Fibroblast of skin of scalp (primary cell): ENCODE measurements around the gene IL15RA. TPM values are rescaled to one million over a fixed set of nuclear protein-coding genes. Genes with fewer than 3 reads are reported as not detected.

ENCODE experiments used
- DNase-seq: peaks from one replicate; pipeline ENCODE4 v3.0.0-alpha.2; 2013
- polyA plus RNA-seq, 2 experiments: library from polyadenylated mRNA; unstranded; fragments of 120-200 nt; gene quantifications; one replicate each; pipeline ENCODE4 v1.2.1, GENCODE V29; 2013; ENCODE audit not compliant: insufficient read length in 2 of 2

Gene IL15RA, protein sequence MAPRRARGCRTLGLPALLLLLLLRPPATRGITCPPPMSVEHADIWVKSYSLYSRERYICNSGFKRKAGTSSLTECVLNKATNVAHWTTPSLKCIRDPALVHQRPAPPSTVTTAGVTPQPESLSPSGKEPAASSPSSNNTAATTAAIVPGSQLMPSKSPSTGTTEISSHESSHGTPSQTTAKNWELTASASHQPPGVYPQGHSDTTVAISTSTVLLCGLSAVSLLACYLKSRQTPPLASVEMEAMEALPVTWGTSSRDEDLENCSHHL
- 1.7 TPM for polyA plus RNA-seq (2013, experiment 1 of 2; ENCODE audit: insufficient read length)
- polyA plus RNA-seq (2013, experiment 2 of 2; ENCODE audit: insufficient read length), result 1.1 TPM

DNA sequence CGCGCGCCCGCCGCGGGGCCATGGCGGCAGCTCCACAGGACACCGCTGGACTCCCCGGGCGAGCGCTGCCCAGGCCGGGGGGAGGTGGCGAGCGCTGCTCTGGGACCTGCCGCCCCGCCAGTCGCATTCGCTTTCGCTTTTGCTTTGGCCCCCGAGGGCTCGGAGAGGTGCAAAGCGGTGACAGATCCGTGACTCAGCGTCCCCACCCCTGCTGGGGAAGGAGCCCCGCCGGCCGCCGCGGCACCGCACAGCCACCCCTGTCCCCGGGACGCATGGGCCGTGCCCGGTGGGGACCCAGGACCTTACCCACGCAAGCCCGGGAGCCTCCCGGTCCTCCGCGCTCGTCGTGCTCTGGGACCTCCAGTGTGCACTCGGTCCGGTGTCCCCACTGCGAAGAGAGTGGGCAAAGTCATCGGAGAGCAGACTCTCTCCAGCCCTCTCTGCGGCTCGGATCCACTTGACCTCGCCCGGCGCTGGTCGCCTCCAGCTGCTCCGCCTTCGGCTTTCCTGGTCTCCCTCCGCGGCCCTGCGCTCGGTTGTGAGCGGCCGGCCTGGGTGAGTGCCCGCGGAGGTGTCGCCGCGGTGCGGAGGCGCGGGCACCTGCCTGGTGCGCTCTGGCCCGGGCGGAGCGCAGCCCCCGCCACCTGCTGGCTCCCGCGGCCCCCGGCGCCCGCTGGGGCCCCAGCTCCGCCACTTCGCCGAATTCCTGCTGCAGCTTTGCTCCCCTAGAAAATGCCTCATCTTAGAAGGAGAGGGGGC is at the start of gene IL15RA:
IL15RA (minus strand) TSS at position 73 of the 759 bp plus-strand sequence; CDS start at position 22, 51 bp downstream.
- DNase-seq, result peak; percentile 59

DNA sequence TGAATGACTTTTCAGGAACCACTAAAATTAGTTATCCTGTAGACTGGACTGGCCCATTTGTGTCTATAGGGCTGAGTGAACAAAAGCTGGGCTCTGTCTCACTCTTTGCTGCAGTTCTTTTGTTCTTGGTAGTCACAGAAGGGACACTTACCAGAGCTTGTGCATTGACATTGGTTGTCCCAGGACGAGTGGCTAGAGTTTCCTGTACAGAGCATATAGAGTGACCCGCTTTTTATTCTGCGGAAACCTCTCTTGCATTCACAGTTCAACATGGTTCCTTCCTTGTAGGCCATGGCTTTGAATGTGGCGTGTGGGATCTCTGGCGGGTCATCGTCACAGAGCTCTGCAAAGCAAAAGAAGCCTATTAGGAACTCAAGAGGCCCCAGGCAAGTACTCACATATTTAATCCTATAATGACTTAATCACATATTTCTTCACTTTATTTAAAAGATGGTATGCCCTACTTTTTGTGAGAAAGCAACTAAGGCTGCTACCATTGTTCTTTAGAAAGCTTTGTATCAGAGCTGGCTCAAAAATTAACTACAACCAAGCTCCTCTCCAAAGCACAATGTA is 48.4 kb upstream of the IL15RA start:
- DNase-seq, result no peak

DNA sequence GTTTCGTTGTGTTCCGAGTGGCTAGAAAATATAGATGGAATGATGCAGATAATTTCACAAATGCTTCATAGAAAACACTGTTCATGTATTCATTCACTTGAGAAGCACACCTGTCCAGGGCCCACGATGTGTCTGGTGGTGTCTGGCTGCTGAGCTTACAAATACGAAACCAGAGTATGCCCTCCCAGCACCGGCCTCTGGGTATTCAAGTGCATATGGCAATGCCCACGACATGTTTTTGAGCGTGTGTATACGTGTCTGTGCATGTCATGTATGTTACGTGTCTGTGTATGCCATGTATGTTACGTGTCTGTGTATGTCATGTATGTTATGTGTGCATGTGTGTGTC is 47.0 kb upstream of the IL15RA start:
- no peak for DNase-seq

DNA sequence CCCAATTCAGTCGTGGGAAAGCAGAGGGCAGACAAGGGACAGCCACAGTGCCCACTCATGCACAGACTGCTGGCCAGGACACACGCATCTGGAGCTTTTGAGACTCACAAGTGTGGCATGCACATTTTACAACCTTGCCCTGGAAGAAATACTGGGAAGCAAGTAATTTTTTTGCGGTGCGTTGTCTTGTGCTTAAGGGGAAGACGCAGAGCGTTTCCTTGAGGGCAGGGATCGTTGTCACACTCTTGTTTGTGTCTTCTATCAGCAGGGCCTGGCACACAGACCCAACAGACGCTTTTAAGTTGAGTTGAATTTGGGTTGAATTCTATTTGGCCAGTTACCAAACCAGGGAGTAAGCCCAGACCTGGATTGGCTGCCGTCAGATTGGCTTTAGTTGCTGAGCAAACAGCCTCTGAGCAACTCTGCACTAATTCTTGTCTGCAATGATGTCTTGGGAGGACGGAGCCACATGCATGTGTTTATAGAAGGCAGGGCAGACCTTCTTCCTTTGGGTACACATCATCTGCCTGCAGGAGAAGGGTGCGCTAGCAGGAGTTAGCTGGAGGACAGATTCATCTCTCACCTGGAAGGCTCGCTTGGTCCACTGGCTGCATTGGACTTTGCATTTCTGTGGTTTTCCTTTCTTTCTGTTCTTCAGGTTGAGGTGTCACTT is 46.5 kb upstream of the IL15RA start:
- no peak for DNase-seq

DNA sequence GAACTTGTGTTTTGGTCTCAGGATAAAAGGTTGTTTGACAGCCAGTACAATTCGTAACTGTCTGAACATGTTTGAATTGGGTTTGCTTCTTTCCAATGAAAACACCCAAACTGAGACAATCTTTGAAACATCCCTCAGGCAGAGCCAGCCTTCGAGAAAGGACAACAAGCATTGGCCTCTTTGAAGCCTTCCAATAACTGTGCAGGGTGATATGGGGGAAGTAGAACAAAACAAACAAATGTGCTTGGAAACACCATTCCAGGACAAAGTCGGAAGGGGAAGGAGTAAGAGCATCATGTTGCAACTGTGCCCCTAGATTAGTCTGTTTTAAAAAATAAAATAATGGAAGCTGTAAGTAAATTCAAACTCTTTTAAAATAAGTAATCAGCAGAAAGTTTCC is 45.3 kb upstream of the IL15RA start:
- DNase-seq, result no peak

DNA sequence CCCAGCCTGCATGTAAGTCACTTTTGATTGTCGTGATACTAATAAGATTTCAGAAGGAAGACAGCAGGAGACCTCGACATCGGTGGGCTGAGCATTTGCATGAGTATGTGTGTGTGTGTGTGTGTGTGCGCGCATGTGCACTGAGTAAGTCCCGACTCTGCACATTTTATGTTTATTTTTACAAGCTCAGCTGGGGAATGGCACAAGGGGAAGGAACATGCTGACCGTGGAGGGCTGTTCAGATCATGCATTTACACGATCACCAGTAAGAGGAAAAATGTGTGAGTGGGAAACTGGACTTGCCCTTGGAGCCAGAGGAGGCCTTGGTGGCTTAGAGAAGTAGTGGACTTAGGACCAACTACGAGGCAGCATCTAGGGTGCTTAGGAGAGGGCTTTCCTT is 43.5 kb upstream of the IL15RA start:
- peak; percentile 9 for DNase-seq

DNA sequence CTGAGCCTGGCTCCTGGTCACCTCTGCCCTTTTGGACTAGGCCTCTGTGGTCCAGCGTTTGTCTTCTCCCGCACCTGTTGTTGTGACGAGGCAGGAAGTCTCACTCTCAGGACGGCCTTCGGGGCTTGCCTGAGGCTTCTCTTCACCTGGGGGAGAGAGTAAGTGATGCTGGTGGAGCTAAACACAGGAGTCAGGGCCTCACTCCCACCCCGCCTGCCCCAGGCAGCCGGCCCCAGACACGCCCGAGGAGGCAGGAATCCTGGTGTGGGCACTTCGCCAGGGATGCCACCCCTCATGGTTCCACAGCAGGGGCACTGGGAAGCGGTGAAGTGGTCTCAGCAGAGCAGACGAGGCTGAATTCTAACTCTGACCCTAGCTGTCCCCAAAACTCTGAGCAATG is 42.5 kb upstream of the IL15RA start:
- DNase-seq, result no peak

DNA sequence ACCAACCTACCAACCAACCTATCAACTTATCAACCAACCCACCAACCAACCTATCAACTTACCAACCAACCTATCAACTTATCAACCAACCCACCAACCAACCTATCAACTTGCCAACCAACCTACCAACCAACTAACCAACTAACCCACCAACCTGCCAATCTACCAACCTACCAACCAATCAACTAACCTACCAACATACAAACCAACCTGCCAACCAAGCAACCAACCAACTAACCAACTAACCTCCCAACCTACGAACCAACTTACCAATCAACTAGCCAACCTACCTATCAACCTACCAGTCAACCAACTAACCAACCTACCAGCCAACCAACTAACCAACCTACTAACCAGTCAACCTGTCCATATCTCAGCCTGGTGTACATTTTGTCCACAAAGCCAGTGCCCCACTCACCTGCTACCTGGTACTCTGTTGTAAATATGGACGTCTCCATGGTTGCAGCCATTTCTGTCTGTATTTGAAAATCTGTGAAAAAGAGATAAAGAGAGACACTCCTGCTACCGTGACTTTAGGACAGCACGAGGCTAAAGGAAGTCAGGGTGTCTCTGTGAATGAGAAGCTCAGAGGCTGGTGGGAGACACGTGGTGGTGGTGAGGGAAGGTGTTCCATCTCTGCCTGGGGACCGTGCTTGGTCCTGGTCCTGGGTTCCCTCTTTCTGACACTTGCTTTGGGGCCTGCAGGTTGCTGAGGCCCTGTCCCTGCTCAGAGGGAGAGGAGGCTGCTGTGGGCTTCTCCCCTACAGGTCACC is 41.9 kb upstream of the IL15RA start:
- DNase-seq, result no peak

DNA sequence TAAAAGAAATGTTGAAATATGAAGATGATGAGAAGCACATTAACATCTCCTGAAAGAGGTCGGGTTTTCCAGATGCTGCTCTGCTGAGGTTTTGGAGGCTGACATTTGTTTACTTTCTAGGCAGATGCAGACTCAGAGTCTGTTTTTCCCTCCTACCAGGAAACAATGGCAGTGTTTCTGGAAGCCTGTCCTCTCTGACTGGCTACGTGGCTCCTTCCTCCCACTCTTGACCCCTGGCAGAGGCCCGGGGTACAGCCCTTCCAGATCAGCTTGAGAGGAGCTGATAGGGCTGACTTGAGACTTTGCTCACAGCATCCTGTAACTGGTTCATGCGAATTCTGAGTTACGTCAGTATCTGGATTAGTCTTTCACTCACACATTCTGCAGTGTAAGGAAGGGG is 41.1 kb upstream of the IL15RA start:
- no peak for DNase-seq

DNA sequence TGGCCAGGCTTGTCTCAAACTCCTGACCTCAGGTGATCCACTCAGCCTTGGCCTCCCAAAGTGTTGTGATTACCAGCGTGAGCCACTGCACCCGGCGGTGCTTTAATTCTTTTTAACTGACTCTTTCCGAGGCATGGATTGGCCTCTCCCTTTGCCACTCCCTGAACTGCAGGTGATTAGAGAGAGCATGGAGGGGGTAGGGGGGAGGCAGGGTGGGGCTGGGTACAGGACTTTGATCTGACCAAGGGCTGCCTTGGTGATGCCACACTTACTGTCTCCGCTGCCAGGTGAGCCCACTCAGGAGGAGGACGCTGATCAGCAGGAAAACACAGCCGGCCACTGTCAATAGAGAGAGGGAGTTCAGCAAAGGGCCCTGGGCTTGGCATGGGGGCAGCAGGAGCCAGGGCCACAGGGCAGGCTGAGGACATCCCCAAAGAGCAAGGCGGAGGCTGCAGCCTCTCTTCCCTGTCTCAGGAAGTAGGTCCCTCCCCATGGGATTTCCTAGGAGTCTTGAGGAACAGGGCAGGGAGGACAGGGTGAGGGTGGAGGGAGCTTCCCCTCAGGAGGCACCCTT is 40.5 kb upstream of the IL15RA start:
- DNase-seq, result no peak

DNA sequence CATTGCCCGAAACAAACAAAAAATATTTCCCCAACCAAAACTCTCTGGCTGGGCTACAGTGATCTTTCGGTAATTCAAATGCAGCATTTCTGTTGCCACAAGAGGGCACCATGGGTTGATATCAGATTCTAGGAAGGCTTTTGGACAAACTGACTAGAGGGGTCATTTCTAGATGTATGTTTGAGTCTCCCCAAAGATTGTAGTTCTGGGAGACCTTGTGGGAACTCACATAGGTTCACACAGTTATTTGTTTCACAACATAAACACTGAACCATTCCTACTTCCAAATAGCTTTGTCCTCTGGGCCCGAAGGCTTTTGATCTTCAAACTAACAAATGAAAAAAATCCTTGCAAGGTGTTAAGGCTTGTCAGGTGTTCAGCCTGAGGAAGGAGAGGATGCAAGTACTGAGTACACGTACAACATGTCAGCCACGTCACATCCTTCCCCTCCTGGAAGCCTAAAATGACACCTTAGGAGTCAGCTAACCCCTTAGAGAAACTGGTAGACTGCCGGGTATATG is 37.0 kb upstream of the IL15RA start:
- peak; percentile 32 for DNase-seq

DNA sequence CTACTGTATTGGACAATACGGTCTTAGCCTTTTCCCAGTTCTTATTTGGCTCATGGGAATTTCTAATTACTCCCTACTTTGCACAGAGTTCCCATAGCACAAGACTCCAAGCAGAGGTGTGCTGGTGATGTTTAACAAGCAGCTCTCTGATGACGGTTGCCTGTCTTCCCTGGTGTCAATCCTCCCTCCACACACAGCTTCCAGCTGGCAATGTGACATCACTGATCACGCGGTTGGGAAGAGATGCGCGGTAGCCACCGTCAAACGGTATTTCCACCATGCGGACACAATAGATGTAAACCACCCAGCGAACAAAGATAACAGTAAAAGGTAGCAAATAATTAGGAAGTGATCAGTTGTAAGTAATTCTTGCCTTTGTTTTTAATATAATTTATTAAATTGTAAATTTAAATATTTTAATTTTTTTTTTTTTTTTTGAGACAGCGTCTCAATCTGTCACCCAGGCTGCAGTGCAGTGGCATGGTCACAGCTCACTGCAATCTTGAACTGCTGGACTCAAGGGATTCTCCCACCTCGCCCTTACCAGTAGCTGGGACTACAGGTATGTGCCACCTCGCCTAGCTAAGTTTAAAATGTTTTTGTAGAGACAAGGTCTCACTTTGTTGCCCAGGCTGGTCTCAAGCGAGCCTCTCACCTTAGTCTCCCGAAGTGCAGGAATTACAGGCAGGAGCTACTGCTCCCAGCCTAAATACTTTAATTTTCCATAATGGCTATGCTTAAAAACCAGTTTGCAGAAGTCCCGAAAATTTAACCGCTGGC is 36.3 kb upstream of the IL15RA start:
- DNase-seq, result no peak

DNA sequence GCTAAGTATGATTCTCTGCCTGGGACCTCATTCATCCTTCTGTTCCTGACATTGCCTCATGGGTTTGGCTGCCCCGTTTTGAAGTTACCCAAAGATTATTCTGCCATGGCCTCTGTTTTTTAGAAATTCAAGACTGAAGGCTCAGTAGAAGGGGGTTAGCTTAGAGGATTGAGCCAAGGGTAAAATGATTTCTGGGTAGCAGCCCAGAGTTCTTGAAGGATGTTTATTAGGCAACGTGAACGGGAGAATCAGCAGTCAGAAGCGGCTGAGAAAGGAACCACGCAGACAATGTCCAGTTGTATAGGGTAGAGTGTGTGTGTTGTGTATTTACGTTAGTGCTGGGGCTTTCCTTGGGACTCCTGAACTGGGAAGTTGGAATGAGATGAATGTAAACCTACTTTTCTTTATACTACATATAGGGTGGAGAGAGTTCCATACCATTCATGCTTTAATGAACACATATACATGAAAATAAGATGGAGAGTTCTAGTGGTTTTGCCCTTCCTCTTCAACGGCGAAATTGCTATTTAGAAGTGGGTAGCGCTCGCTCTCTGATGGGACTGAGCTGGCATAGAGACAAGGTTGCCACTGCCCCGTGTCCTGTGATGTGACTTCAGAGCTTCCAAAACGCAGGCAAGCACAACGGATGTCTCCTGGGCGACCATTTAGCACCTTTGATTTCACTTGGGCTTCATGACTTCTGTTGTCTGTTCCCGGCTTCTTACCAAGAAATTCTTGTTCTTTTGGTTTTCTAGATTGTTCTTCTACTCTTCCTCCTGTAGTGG is 35.0 kb upstream of the IL15RA start:
- no peak for DNase-seq

DNA sequence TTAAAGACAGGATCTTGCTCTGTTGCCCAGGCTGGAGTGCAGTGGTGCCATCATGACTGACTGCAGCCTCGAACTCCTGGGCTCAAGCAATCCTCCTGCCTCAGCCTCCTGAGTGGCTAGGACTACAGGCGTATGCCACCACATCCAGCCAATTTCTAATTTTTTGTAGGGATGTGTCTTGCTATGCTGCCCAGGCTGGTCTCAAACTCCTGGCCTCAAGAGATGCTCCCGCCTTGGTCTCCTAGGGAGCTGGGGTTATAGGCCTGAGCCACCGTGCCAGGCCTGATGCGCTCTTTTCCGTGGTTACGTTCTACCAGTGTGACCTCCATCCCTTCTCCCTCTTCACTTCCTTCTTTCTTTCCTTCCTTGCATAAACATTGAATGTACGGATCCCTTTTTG is 34.2 kb upstream of the IL15RA start:
- DNase-seq, result no peak

DNA sequence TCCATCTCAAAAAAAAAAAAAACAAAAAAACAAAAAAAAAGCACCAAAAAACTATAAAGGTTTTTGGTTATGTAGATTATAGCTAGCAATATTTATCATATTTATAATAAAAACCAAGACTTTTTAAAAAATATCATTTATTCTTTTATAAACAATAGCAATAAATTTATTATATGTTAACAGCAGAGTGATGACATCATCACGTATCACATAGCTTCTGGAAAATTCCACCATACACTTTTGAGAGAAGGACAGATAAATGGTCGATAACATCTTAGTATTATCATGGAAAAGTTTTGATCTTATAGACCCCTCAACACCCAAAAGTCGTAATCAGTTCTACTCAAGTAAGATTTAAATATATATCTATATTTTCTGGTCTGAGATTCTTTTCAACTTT is 33.2 kb upstream of the IL15RA start:
- no peak for DNase-seq

DNA sequence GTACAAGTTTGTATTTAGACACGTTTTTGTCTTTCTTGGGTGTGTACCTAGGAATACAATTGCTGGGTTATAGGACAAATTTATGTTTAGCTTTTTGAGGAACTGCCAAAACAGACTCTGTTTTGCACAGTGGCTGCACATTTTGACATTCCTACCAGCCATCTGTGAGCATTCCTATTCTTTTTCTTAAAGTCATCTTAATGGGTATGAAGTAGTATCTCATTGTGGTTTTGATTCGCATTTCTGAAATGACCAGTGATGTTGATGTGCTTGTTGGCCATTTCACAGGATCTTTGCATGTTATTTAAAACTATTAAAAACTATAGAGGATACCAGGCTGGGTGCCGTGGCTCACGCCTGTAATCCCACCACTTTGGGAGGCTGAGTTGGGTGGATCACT is 32.6 kb upstream of the IL15RA start:
- DNase-seq, result peak; percentile 3

DNA sequence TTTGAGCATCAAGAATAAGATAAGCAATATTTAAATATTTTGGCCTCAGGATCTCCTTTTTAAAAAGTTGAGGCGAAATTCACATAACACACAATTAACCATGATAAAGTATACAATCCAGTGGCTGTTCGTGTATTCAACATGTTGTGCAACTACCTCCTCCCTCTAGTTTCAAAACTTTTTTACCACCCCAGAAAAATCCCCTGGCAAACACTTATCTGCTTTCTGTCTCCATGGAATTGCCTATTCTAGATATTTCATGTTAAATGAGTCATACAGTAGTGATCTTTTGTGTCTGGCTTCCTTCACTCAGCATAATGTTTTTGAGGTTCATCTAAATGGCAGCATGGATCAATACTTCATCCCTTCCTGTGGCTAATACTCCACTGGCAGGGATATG is 31.8 kb upstream of the IL15RA start:
- DNase-seq, result peak; percentile 26

DNA sequence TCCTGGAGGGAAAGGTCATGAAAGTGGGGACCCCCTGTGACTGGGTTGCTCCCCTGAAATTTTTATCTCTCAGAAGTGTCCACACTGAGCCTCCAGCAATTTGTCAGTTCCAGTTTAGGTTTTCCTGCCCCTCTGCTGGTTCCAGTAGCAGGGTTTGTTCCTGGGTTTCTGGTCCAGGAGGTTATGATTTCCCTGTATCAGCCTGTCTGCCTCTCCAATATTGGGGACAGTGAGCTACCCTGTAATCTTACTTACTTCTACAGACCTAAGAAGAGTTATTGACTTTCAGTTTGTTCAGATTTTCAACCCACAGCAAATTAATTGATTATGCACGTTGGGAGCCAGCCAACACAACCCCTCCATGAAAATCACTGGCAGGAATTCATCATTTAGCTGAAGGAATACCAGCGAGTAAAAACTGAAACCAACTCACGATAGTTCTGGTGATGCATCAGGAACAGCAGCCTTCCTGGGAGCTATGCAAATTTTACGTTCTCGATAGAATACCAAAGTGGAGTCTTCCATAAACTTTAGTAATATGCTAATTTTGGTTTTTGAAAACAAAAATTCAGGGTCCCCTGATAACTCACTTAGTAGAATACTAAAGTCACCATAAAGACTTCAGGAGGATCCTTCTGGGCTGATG is 31.3 kb upstream of the IL15RA start:
- no peak for DNase-seq

DNA sequence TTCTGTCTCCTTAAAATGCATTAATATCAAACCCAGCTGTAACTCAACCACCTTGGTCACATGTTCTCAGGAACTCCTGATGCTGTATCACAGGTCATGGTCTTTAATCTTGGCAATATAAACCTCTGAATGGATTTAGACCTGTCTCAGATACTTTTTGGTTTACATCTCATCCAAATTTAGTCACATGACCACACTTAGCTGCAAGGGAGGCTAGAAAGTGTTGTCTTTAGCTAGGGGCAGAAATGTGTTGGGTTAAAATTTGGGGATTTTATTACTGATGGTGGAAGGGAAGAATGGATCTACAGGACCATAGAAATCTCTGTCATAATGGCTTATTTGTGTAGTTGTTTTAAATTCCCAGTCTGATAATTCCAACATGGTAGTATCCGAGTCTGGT is 29.6 kb upstream of the IL15RA start:
- no peak for DNase-seq

DNA sequence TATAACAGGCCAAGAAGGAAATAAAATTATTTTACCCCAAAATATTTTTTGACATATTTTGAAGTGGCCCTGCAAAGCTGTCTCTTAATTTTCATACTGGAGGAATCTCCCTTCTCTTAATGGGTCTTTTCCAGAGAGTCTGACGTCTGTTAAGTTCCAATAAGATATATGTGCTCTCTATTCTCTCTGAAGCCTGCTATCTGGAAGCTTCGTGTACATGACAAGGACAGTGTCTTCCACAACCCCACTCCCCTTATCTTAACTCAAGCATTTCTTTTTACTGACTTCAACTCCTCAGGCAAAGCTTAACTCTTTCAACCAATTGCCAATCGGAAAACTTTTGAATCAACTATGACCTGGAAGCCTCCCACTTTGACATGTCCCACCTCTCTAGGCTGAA is 29.2 kb upstream of the IL15RA start:
- no peak for DNase-seq
